HepG2 (cell line): Measurements from ENCODE around the gene NOP9. TPM values are rescaled to one million over a fixed set of nuclear protein-coding genes. Genes with fewer than 3 reads are reported as not detected.
A peak's percentile ranks its signal among the peaks of the same experiment; 100 is the strongest.

Experiments
- AKAP8 ChIP-seq: sonication (generic); formaldehyde crosslinking; IDR thresholded peaks from 2 replicates; pipeline ENCODE4 v1.5.1; 2020; ENCODE audit warnings: mild to moderate bottlenecking, missing genetic modification reagents
- ATF7-NPFF ChIP-seq: sonication (generic); formaldehyde crosslinking; IDR thresholded peaks from 2 replicates; pipeline ENCODE4 v1.8.1; 2023; ENCODE audit warnings: mild to moderate bottlenecking, low read depth, missing genetic modification reagents, moderate library complexity
- BORCS8-MEF2B ChIP-seq: sonication (generic); formaldehyde crosslinking; IDR thresholded peaks from 2 replicates; pipeline ENCODE4 v1.8.0; 2022; ENCODE audit warnings: mild to moderate bottlenecking, missing genetic modification reagents
- CBX2 ChIP-seq, 2 experiments: fragments of 200-600 bp in 1 of 2; sonication (generic); formaldehyde crosslinking in 1 of 2; IDR thresholded peaks; 2 replicates each; pipeline versions ENCODE4 v1.7.0 to v1.8.1; 2018 to 2022; ENCODE audit warnings: low read depth in 2 of 2, low read length in 1 of 2, mild to moderate bottlenecking in 1 of 2, missing genetic modification reagents in 1 of 2
- CCDC6 ChIP-seq: sonication (generic); formaldehyde crosslinking; IDR thresholded peaks from 2 replicates; pipeline ENCODE4 v1.8.1; 2022; ENCODE audit warnings: mild to moderate bottlenecking, missing genetic modification reagents, moderate library complexity
- CENPX ChIP-seq: sonication (generic); formaldehyde crosslinking; IDR thresholded peaks from 2 replicates; pipeline ENCODE4 v1.9.0; 2021; ENCODE audit warnings: mild to moderate bottlenecking, missing genetic modification reagents, moderate library complexity
- CHCHD3 ChIP-seq: sonication (generic); formaldehyde crosslinking; IDR thresholded peaks from 2 replicates; pipeline ENCODE4 v1.8.0; 2022; ENCODE audit warnings: mild to moderate bottlenecking, missing genetic modification reagents, moderate library complexity
- ESRRA ChIP-seq: sonication (generic); formaldehyde crosslinking; IDR thresholded peaks from 2 replicates; pipeline ENCODE4 v1.5.1; 2020; ENCODE audit warnings: mild to moderate bottlenecking, low read depth, missing genetic modification reagents
- KLF16 ChIP-seq, 2 experiments: sonication (generic) in 1 of 2; formaldehyde crosslinking in 1 of 2; IDR thresholded peaks; 2 replicates each; pipeline versions ENCODE4 v1.6.1 to v1.8.0; 2016 to 2023; ENCODE audit warnings: missing genetic modification reagents in 2 of 2, missing compliant biosample characterization in 1 of 2
- MYNN ChIP-seq: sonication (generic); formaldehyde crosslinking; IDR thresholded peaks from 2 replicates; pipeline ENCODE4 v1.4.0; 2020; ENCODE audit warnings: mild to moderate bottlenecking, low read depth, missing genetic modification reagents
- NAIF1 ChIP-seq: sonication (generic); formaldehyde crosslinking; IDR thresholded peaks from 2 replicates; pipeline ENCODE4 v1.5.0; 2020; ENCODE audit warnings: mild to moderate bottlenecking, missing genetic modification reagents, borderline replicate concordance
- NFYB ChIP-seq: sonication (generic); formaldehyde crosslinking; IDR thresholded peaks from 2 replicates; pipeline ENCODE4 v1.4.0; 2020; ENCODE audit warnings: missing genetic modification reagents
- NR1H2 ChIP-seq: sonication (generic); formaldehyde crosslinking; IDR thresholded peaks from 2 replicates; pipeline ENCODE4 v1.8.1; 2022; ENCODE audit warnings: low read depth, missing genetic modification reagents, borderline replicate concordance
- POGZ ChIP-seq: sonication (generic); formaldehyde crosslinking; IDR thresholded peaks from 2 replicates; pipeline ENCODE4 v1.4.0; 2020; ENCODE audit warnings: mild to moderate bottlenecking, missing genetic modification reagents
- SP4 ChIP-seq: sonication (generic); formaldehyde crosslinking; IDR thresholded peaks from 2 replicates; pipeline ENCODE4 v1.8.1; 2023; ENCODE audit warnings: mild to moderate bottlenecking, missing genetic modification reagents
- TBL1XR1 ChIP-seq: fragments of 150-350 bp; IDR thresholded peaks from 2 replicates; pipeline ENCODE4 v1.6.1; 2014; ENCODE audit warnings: borderline replicate concordance, low read length; ENCODE audit not compliant: partially characterized antibody
- ZFP36L2 ChIP-seq: sonication (generic); formaldehyde crosslinking; IDR thresholded peaks from 2 replicates; pipeline ENCODE4 v1.4.0; 2020; ENCODE audit warnings: missing genetic modification reagents
- ZNF225 ChIP-seq: sonication (generic); formaldehyde crosslinking; IDR thresholded peaks from 2 replicates; pipeline ENCODE4 v1.4.0; 2020; ENCODE audit warnings: mild to moderate bottlenecking, missing genetic modification reagents
- ZNF292 ChIP-seq: sonication (generic); formaldehyde crosslinking; IDR thresholded peaks from 2 replicates; pipeline ENCODE4 v1.8.1; 2022; ENCODE audit warnings: mild to moderate bottlenecking, low read depth, missing genetic modification reagents, borderline replicate concordance
- ZNF441 ChIP-seq: sonication (generic); formaldehyde crosslinking; IDR thresholded peaks from 2 replicates; pipeline ENCODE4 v1.7.0; 2021; ENCODE audit warnings: missing genetic modification reagents, borderline replicate concordance
- ZNF569 ChIP-seq: sonication (generic); formaldehyde crosslinking; IDR thresholded peaks from 2 replicates; pipeline ENCODE4 v1.5.0; 2020; ENCODE audit warnings: mild to moderate bottlenecking, missing genetic modification reagents, moderate library complexity, borderline replicate concordance
- ZNF75D ChIP-seq: sonication (generic); formaldehyde crosslinking; IDR thresholded peaks from 2 replicates; pipeline ENCODE4 v1.8.1; 2023; ENCODE audit warnings: missing genetic modification reagents, mild to moderate bottlenecking, borderline replicate concordance
- ZNF780A ChIP-seq: sonication (generic); formaldehyde crosslinking; IDR thresholded peaks from 2 replicates; pipeline ENCODE4 v1.8.0; 2022; ENCODE audit warnings: mild to moderate bottlenecking, missing genetic modification reagents, moderate library complexity
- polyA plus RNA-seq, 8 experiments: library from polyadenylated mRNA; depleted of rRNA in 3 of 8; stranded (reverse) in 7 of 8; unstranded in 1 of 8; fragments of >200 nt; fragmentation: Illumina TruSeq in 4 of 8; extraction: Trizol in 4 of 8; gene quantifications; 2 replicates each; pipeline versions ENCODE4 v1.2.1 to v1.2.3, GENCODE V29; 2011 to 2016; ENCODE audit warnings: low read depth in 4 of 8, missing spikeins in 1 of 8, mixed read lengths in 1 of 8; ENCODE audit not compliant: insufficient read depth in 1 of 8
- total RNA-seq, 5 experiments: library from RNA; depleted of rRNA; stranded (reverse); fragments of >200 nt; fragmentation: Illumina TruSeq; extraction: Trizol; gene quantifications; 2 replicates each; pipeline ENCODE4 v1.2.3, GENCODE V29; 2016; ENCODE audit warnings: low read depth in 1 of 5
- TF ChIP-seq, protein P1 (sequence below), 2 experiments: fragments of 450-650 bp in 1 of 2; sonication (generic) in 1 of 2; formaldehyde crosslinking; IDR thresholded peaks; 2 replicates each; pipeline versions ENCODE4 v1.5.0 to v1.8.0; 2020 to 2022; ENCODE audit warnings: mild to moderate bottlenecking in 1 of 2, missing genetic modification reagents in 1 of 2
- TF ChIP-seq, protein P2 (sequence below): sonication (generic); formaldehyde crosslinking; IDR thresholded peaks from 2 replicates; pipeline ENCODE4 v1.4.0; 2020; ENCODE audit warnings: missing genetic modification reagents, mild to moderate bottlenecking, borderline replicate concordance
- TF ChIP-seq, protein P3 (sequence below): sonication (generic); formaldehyde crosslinking; IDR thresholded peaks from 2 replicates; pipeline ENCODE4 v1.8.1; 2023; ENCODE audit warnings: mild to moderate bottlenecking, missing genetic modification reagents

NOP9 gene
- total and polyA plus RNA-seq, 2 of the 13 experiments (the other 11 are each of a cell fraction or from before 2014, with no cell fraction given) = 24.5 to 61.6 TPM

DNA sequence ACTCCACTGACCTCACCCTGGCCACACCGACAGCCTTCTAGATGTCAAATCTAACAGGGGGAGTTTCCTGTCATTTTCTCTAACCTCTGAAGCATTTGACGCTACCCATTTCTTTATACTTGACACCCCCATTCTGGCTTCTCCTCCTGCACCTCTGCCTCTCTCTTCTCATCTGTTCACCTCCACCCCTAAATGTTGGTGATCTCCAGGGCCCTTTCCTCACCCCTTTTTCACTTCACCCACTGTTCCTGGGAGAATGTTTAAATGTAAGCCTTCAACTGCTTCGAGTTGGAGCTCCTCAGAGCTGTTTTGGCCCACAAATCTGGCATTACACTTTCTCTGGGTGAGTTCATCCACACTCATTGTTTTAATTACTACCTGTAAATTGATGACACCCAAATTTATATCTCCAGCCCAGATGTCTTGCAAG, 27.8 kb upstream of the NOP9 start (continued):
- TF ChIP-seq, protein P1, sequence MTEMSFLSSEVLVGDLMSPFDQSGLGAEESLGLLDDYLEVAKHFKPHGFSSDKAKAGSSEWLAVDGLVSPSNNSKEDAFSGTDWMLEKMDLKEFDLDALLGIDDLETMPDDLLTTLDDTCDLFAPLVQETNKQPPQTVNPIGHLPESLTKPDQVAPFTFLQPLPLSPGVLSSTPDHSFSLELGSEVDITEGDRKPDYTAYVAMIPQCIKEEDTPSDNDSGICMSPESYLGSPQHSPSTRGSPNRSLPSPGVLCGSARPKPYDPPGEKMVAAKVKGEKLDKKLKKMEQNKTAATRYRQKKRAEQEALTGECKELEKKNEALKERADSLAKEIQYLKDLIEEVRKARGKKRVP (CRISPR knock-in tag; IDR thresholded peaks at IDR 0.05) = no peak
- TF ChIP-seq NAIF1 = 0 out of 2 replicates have a peak, but pooled peaks have one; percentile 7
- TF ChIP-seq, protein P2, sequence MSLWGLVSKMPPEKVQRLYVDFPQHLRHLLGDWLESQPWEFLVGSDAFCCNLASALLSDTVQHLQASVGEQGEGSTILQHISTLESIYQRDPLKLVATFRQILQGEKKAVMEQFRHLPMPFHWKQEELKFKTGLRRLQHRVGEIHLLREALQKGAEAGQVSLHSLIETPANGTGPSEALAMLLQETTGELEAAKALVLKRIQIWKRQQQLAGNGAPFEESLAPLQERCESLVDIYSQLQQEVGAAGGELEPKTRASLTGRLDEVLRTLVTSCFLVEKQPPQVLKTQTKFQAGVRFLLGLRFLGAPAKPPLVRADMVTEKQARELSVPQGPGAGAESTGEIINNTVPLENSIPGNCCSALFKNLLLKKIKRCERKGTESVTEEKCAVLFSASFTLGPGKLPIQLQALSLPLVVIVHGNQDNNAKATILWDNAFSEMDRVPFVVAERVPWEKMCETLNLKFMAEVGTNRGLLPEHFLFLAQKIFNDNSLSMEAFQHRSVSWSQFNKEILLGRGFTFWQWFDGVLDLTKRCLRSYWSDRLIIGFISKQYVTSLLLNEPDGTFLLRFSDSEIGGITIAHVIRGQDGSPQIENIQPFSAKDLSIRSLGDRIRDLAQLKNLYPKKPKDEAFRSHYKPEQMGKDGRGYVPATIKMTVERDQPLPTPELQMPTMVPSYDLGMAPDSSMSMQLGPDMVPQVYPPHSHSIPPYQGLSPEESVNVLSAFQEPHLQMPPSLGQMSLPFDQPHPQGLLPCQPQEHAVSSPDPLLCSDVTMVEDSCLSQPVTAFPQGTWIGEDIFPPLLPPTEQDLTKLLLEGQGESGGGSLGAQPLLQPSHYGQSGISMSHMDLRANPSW (CRISPR knock-in tag) = peak; percentile 15; the same call in 1 of the 2 replicates
- TF ChIP-seq, protein P3, sequence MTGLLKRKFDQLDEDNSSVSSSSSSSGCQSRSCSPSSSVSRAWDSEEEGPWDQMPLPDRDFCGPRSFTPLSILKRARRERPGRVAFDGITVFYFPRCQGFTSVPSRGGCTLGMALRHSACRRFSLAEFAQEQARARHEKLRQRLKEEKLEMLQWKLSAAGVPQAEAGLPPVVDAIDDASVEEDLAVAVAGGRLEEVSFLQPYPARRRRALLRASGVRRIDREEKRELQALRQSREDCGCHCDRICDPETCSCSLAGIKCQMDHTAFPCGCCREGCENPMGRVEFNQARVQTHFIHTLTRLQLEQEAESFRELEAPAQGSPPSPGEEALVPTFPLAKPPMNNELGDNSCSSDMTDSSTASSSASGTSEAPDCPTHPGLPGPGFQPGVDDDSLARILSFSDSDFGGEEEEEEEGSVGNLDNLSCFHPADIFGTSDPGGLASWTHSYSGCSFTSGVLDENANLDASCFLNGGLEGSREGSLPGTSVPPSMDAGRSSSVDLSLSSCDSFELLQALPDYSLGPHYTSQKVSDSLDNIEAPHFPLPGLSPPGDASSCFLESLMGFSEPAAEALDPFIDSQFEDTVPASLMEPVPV (CRISPR knock-in tag) = no peak
- TF ChIP-seq SP4 = no peak
- TF ChIP-seq ZNF569 (CRISPR knock-in tag) = 0 out of 2 replicates have a peak, but pooled peaks have one; percentile 19
- TF ChIP-seq ZNF75D = no peak; the same call in 1 of the 2 replicates
- no peak for TF ChIP-seq NFYB (CRISPR knock-in tag)
- TF ChIP-seq BORCS8-MEF2B (CRISPR knock-in tag) = no peak
- no peak for TF ChIP-seq ZNF225 (CRISPR knock-in tag)
- no peak for TF ChIP-seq ZNF292 (CRISPR knock-in tag)
- TF ChIP-seq ATF7-NPFF (CRISPR knock-in tag) = no peak
- no peak for TF ChIP-seq CHCHD3 (CRISPR knock-in tag)
- TF ChIP-seq ZNF441 (CRISPR knock-in tag) = no peak
- no peak for TF ChIP-seq CBX2 (IDR thresholded peaks at IDR 0.05; ENCODE audit: low read depth, low read length)
- no peak for TF ChIP-seq CBX2 (CRISPR knock-in tag; IDR thresholded peaks at IDR 0.05; ENCODE audit: low read depth)
- no peak for TF ChIP-seq AKAP8 (CRISPR knock-in tag)
- no peak for TF ChIP-seq ESRRA (CRISPR knock-in tag)
- TF ChIP-seq NR1H2 = no peak
- peak in 1 of 2 experiments; percentile 19; a peak in 1 of 4 replicates for TF ChIP-seq KLF16 (CRISPR knock-in tag; IDR thresholded peaks at IDR 0.05)
- TF ChIP-seq POGZ (CRISPR knock-in tag) = no peak
- no peak for TF ChIP-seq CENPX (CRISPR knock-in tag)
- no peak for TF ChIP-seq MYNN (CRISPR knock-in tag)
- TF ChIP-seq ZFP36L2 (CRISPR knock-in tag) = no peak
- no peak; the same call in 1 of the 2 replicates for TF ChIP-seq CCDC6 (CRISPR knock-in tag)
- no peak for TF ChIP-seq ZNF780A (CRISPR knock-in tag)
- no peak for TF ChIP-seq TBL1XR1
